IPS DF 19.7 (cell line): ENCODE measurements around the gene ADAMTS7.
"Not testable (repeated sequence)": the region's sequence is repeated elsewhere in the genome, so short reads cannot be mapped to it uniquely, and the experiment has no call there.

Source experiments
- DNase-seq: peaks from one replicate; pipeline ENCODE4 v3.0.0-alpha.2; 2013; ENCODE audit warnings: low read depth, low spot score

Gene ADAMTS7

DNA sequence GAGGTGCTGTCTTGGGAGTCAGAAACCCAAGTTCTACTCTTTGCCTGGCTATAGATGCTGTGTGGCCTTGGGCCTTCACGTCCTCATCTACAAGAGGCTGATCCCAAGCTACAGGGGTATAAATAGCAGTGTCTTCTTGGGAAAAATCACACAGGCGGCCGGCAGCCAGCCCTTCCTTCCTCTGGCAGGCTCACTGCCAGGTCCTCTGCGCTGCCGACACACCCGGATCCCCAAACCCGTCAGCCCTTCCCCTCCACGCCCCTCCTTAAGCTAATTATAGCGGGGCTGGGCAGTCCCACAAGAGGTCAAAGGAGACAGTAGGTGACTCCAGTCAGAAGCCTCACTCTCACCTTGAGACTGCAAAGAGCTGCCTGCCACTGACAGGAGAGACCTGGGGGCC lies 31.3 kb downstream of the ADAMTS7 start:
- not testable (repeated sequence) for DNase-seq

GRCh38 chr15:78779176-78779785 lies 32.0 kb downstream of the ADAMTS7 start:
- not testable (repeated sequence) for DNase-seq

GRCh38 chr15:78778422-78778821 lies 32.8 kb downstream of the ADAMTS7 start:
- no peak for DNase-seq

DNA sequence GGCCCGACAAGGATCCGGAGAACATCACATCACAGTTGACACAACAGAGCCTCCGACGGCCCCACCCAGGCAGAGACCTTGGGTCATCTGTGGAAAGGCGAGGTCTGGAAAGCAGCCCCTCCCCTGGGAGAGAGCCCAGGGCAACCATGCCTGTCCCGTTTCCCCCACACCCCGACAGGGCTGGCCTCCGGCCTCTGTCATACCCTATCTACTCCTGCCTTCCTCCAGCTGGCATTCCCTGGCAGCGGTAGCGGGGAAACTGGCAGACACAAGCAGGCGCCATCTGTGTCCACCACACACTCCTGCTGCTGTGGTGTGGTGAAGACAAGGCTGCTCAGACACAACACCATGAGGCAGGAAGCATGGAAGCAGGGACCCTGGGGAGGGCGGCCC lies 33.3 kb downstream of the ADAMTS7 start:
- DNase-seq: not testable (repeated sequence)

- not testable (repeated sequence) for DNase-seq
These were observed 33.8 kb downstream of the ADAMTS7 start for GRCh38 chr15:78777290-78777952.

DNA sequence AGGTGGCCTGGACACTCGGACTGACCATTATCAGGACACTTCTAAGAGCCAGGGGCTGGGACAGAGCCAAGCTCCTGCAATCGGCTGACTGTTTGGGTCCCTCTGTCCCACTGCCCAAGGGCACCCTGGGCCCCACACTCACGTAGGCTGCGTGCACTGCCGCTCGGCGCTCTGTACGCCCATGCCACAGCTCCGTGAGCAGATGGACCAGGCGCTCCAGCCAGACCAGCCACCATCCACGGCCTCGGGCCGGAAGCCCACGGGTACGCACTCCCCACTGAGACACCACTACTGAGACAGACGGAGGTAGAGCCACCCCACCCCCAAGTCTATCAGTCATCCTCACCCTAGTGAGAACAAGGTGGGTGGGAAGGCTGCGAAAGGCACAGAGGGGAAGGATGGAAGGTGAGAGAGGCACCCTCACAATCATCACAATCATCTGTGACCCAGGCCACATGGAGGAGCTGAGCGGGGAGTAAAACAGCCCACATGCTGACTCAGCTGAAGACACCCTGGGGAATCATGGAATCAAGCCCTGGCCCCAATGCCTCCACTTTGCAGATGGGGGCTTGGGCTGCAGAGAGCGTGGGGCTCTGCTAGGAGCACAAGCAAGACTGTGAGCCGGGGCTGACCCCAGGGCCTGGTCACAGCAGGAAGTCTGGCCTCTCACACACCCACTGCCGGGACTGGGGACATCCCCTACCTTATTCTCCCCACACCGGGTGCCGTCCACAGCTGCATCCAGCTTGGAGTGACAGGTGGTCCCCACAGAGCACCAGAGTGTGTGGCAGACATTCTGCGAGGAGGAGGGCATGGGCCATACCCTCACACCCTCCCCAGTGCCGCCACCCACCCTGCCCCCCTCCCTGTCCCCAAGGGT lies 35.0 kb downstream of the ADAMTS7 start:
- DNase-seq: not testable (repeated sequence)

DNA sequence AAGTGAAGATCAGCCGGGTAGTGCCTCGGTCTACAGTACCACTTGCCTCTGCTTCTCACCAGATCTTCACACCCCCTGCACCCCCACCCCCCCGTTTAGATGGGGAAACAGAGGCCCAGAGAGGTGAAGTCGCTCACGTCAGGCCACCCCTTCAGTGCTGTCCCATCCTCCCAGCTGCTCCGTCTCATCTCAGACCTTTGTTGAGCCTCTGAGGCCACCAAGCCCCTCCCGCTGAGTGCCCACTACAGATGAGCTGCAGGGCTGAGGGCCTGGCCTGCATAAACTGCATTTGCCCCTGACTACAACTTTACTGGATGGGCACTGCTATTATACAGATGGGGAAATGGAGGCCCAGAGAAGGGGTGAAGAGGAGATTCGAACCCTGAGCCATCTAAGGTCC lies 35.8 kb downstream of the ADAMTS7 start:
- no peak for DNase-seq

DNA sequence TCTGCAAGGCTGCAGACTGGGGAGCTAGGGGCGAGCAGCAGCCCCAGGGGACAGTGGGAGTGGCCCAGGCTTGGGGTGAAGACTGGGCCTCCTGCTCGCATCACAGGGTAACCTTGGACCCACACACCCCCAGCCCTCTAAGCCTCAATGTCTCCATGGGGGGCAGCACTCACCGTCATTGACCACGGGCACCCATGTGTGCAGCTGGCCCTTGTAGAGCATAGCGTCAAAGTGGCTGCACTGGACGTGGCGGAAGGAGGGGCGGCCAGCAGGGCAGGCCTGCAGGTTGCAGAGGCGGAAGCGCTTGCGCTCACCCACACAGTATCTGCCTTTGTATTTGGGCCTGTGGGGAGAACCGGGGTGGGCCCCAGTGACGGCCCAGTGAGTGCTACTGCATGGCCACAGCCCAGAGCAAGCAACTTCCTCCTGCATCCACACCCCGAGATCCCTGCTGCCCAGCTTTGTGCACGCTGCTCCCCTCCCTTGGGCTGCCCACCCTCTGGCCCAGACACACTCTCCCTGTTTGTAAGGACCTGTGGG lies 36.7 kb downstream of the ADAMTS7 start:
- DNase-seq: not testable (repeated sequence)

- DNase-seq: not testable (repeated sequence)
These were observed 37.4 kb downstream of the ADAMTS7 start for GRCh38 chr15:78773765-78774450.

- DNase-seq: no peak
These were observed 38.5 kb downstream of the ADAMTS7 start for GRCh38 chr15:78772738-78773137.

DNA sequence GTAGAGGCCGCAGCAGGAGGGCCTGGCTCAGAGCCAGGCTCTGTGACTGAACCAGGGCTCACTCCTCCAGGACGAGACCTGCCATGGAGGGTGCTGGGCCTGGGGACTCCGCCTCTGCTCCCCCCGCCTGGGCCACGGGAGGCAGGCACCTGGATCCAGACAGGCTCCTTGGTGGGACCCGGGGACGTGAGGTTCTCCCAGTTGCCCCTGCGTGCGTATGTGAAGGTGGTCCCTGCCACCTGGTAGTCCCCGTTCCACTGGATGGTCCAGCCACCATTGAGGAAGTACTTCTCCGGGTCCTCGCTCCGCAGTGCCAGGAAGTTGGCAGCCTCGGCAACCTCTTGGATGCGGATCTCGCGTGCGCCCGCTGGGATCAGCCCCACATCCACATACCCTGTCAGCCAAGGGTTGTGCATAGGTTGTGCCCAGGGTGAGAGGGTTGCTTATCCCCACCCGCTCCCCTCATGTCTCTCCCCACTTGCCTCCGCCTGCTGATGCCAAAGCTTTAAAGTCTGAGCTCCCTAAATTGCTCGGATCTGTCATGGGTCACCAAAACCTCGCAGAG lies 39.7 kb downstream of the ADAMTS7 start:
- DNase-seq: not testable (repeated sequence)

DNA sequence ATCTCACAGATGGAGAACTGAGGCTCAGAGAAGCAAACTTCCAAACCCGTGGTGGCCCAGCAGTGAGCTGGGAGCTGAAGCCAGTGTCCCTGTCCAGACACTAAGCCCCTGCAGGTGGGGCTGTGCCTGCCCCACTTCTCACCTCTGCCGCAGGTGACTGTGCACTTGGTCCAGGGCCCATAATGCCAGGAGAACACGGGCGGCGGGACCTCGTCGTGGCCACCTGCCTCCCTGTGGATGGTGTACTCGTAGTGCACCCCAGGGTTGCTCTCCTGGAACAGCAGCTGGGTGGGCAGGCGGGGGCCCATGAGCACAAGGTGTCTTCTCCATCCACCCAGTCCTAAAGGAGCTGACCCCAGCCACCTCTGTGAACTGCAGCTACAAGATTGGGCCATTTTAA lies 40.2 kb downstream of the ADAMTS7 start:
- not testable (repeated sequence) for DNase-seq

GRCh38 chr15:78769473-78770225 lies 41.6 kb downstream of the ADAMTS7 start:
- not testable (repeated sequence) for DNase-seq

- DNase-seq: no peak
These were observed 42.5 kb downstream of the ADAMTS7 start for GRCh38 chr15:78768531-78769408.

DNA sequence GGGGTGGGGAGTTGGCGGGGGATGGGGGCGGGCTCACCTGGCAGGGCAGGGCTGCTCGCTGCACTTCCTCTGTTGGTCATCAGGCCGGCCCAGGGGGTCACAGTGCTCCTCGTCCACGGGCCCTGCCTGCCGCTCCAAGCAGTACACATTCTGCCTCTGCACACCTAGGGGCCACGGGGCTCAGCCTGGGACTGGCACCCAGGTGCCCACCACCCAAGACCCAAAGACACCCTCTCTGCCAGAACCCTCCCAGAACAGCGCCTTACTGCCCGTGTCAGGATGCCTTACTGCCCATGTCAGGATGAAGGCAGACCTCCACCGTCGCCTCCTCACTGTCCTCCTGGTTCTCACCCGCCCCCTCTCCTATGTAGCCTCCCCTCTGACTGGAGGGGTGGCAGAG lies 43.2 kb downstream of the ADAMTS7 start:
- DNase-seq: no peak

GRCh38 chr15:78767331-78767951 lies 43.8 kb downstream of the ADAMTS7 start:
- no peak for DNase-seq

DNA sequence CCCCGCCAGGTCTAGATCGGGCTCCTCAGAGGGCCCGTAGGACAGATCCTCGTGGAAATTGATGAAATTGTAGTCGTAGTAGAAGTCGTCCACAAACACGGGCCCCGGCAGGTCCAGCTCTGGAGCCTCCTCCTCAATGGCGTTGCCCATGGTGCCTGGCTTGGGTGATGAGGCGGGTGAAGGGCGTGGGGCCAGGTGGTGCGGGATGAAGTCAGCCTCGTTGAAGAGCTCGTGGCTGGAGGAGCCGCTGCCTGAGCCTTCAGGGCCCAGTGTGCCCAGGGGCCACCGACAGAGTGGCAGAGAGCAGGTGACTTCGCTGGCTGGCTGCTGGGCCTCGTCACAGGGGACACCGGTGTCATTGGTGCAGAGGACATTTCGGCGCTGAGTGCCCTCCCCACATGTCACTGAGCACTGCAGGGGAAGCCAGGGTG lies 44.6 kb downstream of the ADAMTS7 start:
- DNase-seq: not testable (repeated sequence)

DNA sequence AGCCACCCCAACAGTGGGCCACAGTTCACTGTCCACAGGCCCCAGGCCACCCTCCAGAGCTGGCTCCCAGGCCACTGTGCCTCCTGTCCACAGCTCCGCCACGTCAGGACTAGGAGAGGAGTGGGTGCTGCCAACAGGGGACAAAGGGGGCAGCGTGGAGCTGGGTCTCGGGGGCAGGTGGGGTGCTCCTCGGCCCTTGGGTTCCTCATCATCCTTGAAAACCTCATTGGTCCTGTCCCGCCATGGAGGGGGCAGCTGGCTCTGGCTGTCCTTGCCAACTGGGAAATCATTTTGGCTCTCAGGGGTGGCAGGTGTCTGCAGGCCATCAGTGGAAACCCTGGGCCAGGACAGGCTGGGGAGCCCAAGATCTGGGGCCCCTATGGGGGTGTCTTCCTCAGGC lies 45.2 kb downstream of the ADAMTS7 start:
- DNase-seq: no peak
